ENCODE results near the gene ASS1.

GRCh38 chr9:130473566-130473965 lies 28.8 kb downstream of the ASS1 start:
- no peak for TF ChIP-seq POLR2A (IDR thresholded peaks at IDR 0.05; ENCODE audit: low read depth, low read length)
- no peak for TF ChIP-seq POLR2AphosphoS5 (IDR thresholded peaks at IDR 0.05; ENCODE audit: low read depth, low read length)
- no peak for TF ChIP-seq TAF1 (IDR thresholded peaks at IDR 0.05; ENCODE audit: low read depth, low read length)
- no peak for TF ChIP-seq SPI1 (IDR thresholded peaks at IDR 0.05; ENCODE audit: low read depth, low read length)
- no peak for TF ChIP-seq PAX5 (IDR thresholded peaks at IDR 0.05; ENCODE audit: insufficient read depth, low read length, severe bottlenecking)
- no peak for TF ChIP-seq POU2F2 (IDR thresholded peaks at IDR 0.05; ENCODE audit: low read depth, low read length)
